Measurements from ENCODE around the gene ITPRIPL2. TPM values are rescaled to one million over a fixed set of nuclear protein-coding genes. Genes with fewer than 3 reads are reported as not detected.

Gene ITPRIPL2
- total and polyA plus RNA-seq, 2 of the 13 experiments (the other 11 are each of a cell fraction or from before 2014, with no cell fraction given), result 5.9 to 12.6 TPM

- TF ChIP-seq E2F1 (CRISPR knock-in tag; IDR thresholded peaks at IDR 0.05) (no peak), ZNF543 (CRISPR knock-in tag; IDR thresholded peaks at IDR 0.05) (0 out of 2 replicates have a peak, but pooled peaks have one; percentile 43), CEBPB (IDR thresholded peaks at IDR 0.05; ENCODE audit: borderline replicate concordance, low read depth, low read length) (no peak), ZNF441 (CRISPR knock-in tag; IDR thresholded peaks at IDR 0.05; ENCODE audit: borderline replicate concordance) (no peak), ZNF574 (CRISPR knock-in tag; IDR thresholded peaks at IDR 0.05) (peak; percentile 52; the same call in 1 of the 2 replicates), ZNF446 (CRISPR knock-in tag; IDR thresholded peaks at IDR 0.05) (no peak), KDM5B (CRISPR knock-in tag; IDR thresholded peaks at IDR 0.05; ENCODE audit: borderline replicate concordance) (peak; percentile 47; the same call in 1 of the 2 replicates), JUNB (CRISPR knock-in tag; IDR thresholded peaks at IDR 0.05; ENCODE audit: borderline replicate concordance) (no peak), ZNF891 (CRISPR knock-in tag; IDR thresholded peaks at IDR 0.05) (no peak), KLF6 (CRISPR knock-in tag; IDR thresholded peaks at IDR 0.05) (0 out of 2 replicates have a peak, but pooled peaks have one; percentile 54), PAF1 (CRISPR knock-in tag; IDR thresholded peaks at IDR 0.05) (no peak), ETV5 (CRISPR knock-in tag; IDR thresholded peaks at IDR 0.05; ENCODE audit: borderline replicate concordance) (peak; percentile 72), MIER2 (CRISPR knock-in tag; IDR thresholded peaks at IDR 0.05) (0 out of 2 replicates have a peak, but pooled peaks have one; percentile 3), KDM6A (CRISPR knock-in tag; IDR thresholded peaks at IDR 0.05; ENCODE audit: low read depth) (peak; percentile 72; the same call in 1 of the 2 replicates), ZNF280D (CRISPR knock-in tag; IDR thresholded peaks at IDR 0.05) (0 out of 2 replicates have a peak, but pooled peaks have one; percentile 38), SIX4 (CRISPR knock-in tag; IDR thresholded peaks at IDR 0.05) (0 out of 2 replicates have a peak, but pooled peaks have one; percentile 30), TERF1 (CRISPR knock-in tag; IDR thresholded peaks at IDR 0.05) (no peak), HMG20A (CRISPR knock-in tag; IDR thresholded peaks at IDR 0.05; ENCODE audit: borderline replicate concordance) (peak; percentile 60; the same call in 1 of the 2 replicates), ZNF672 (CRISPR knock-in tag; IDR thresholded peaks at IDR 0.05) (no peak), ZNF354B (CRISPR knock-in tag; IDR thresholded peaks at IDR 0.05) (peak; percentile 77; the same call in 1 of the 2 replicates), ZNF749 (CRISPR knock-in tag; IDR thresholded peaks at IDR 0.05; ENCODE audit: borderline replicate concordance) (no peak)
Measured at GRCh38 chr16:19108409-19109287, 5.1 kb upstream of the ITPRIPL2 start (continued).

All from HepG2 (cell line).